OCI-LY1 (cell line): ENCODE results near the gene DPP7.

Experiments used
- H2AFZ ChIP-seq: fragments of 200-600 bp; sonication (generic), shearing (Covaris generic); 2 replicates; pipeline ENCODE4 v1.6.0; 2014; ENCODE audit warnings: antibody characterized with exemption, mild to moderate bottlenecking, low read length
- H3F3A ChIP-seq: fragments of 200-600 bp; sonication (generic), shearing (Covaris generic); 2 replicates; pipeline ENCODE4 v1.6.0; 2014; ENCODE audit warnings: mild to moderate bottlenecking, antibody characterized with exemption, low read length, moderate library complexity; ENCODE audit not compliant: insufficient read depth
- H3K27ac ChIP-seq: fragments of 200-600 bp; sonication (generic); 2 replicates; pipeline ENCODE4 v1.5.1; 2014; ENCODE audit warnings: low read length, mixed run types, mild to moderate bottlenecking, low read depth; ENCODE audit not compliant: poor library complexity, severe bottlenecking
- H3K27me3 ChIP-seq: fragments of 200-600 bp; sonication (generic); 2 replicates; pipeline ENCODE4 v1.6.0; 2014; ENCODE audit warnings: antibody characterized with exemption, mild to moderate bottlenecking, low read length, moderate library complexity; ENCODE audit not compliant: insufficient read depth
- H3K36me3 ChIP-seq: fragments of 200-600 bp; sonication (generic); 2 replicates; pipeline ENCODE4 v1.6.1; 2014; ENCODE audit warnings: mild to moderate bottlenecking, antibody characterized with exemption, low read length, moderate library complexity, mixed read lengths; ENCODE audit not compliant: insufficient read depth
- H3K4me1 ChIP-seq: fragments of 200-600 bp; sonication (generic); 2 replicates; pipeline ENCODE4 v1.5.1; 2014; ENCODE audit warnings: mild to moderate bottlenecking, low read length, moderate library complexity; ENCODE audit not compliant: insufficient read depth, severe bottlenecking
- H3K4me2 ChIP-seq: fragments of 200-600 bp; sonication (generic), shearing (Covaris generic); 2 replicates; pipeline ENCODE4 v1.6.1; 2014; ENCODE audit warnings: low read length
- H3K4me3 ChIP-seq: fragments of 200-600 bp; sonication (generic); 2 replicates; pipeline ENCODE4 v1.5.1; 2014; ENCODE audit warnings: low read length, low read depth, mild to moderate bottlenecking, mixed read lengths; ENCODE audit not compliant: poor library complexity, severe bottlenecking
- H3K79me2 ChIP-seq: fragments of 200-600 bp; shearing (Covaris generic); 2 replicates; pipeline ENCODE4 v1.6.1; 2016; ENCODE audit warnings: mixed run types, low read length, mixed read lengths; ENCODE audit not compliant: insufficient read depth
- H3K9ac ChIP-seq: fragments of 200-600 bp; sonication (generic), shearing (Covaris generic); 2 replicates; pipeline ENCODE4 v1.6.1; 2014; ENCODE audit warnings: mild to moderate bottlenecking, low read length, mixed read lengths
- H3K9me2 ChIP-seq: fragments of 200-600 bp; sonication (generic), shearing (Covaris generic); 2 replicates; pipeline ENCODE4 v1.6.1; 2014; ENCODE audit warnings: low read depth, mild to moderate bottlenecking, low read length, mixed read lengths
- H3K9me3 ChIP-seq: fragments of 200-600 bp; shearing (Covaris generic); 2 replicates; pipeline ENCODE4 v1.6.1; 2014; ENCODE audit warnings: low read length, mixed read lengths
- H4K20me1 ChIP-seq: fragments of 200-600 bp; sonication (generic), shearing (Covaris generic); 2 replicates; pipeline ENCODE4 v1.6.0; 2016; ENCODE audit warnings: mild to moderate bottlenecking, low read length; ENCODE audit not compliant: insufficient read depth
- CTCF ChIP-seq: fragments of 200-600 bp; sonication (generic), shearing (Covaris generic); IDR thresholded peaks from 2 replicates; pipeline ENCODE4 v1.5.1; 2017; ENCODE audit warnings: mild to moderate bottlenecking, antibody characterized with exemption, low read length, moderate library complexity, mixed read lengths
- EZH2 ChIP-seq: fragments of 200-600 bp; sonication (generic), shearing (Covaris generic); IDR thresholded peaks from 2 replicates; pipeline ENCODE4 v1.8.0; 2017; ENCODE audit warnings: borderline replicate concordance, mixed run types, mild to moderate bottlenecking, antibody characterized with exemption, low read length, moderate library complexity, mixed read lengths

DPP7 gene

GRCh38 chr9:137080260-137081122, 34.0 kb downstream of the DPP7 start:
- H3K27me3 ChIP-seq = no peaks in the 10 kb centered on the region; the same call in 1 of the 2 replicates
- TF ChIP-seq EZH2 (no peak), CTCF (no peak)
- no peak overlapping the region for H3K27ac ChIP-seq
- no peak overlapping the region for H3K4me3 ChIP-seq
- H2AFZ ChIP-seq = no peak overlapping the region
- peaks cover 19% of the 10 kb centered on the region for H3K4me1 ChIP-seq
- no peaks in the 10 kb centered on the region for H3K9me3 ChIP-seq
- no peaks in the 10 kb centered on the region for H3K9me2 ChIP-seq
- no peak overlapping the region for H3K4me2 ChIP-seq
- no peaks in the 10 kb centered on the region for H3F3A ChIP-seq
- no peaks in the 10 kb centered on the region for H3K79me2 ChIP-seq
- no peaks in the 10 kb centered on the region for H4K20me1 ChIP-seq
- H3K9ac ChIP-seq = no peak overlapping the region
- peaks cover 33% of the 10 kb centered on the region for H3K36me3 ChIP-seq

DNA sequence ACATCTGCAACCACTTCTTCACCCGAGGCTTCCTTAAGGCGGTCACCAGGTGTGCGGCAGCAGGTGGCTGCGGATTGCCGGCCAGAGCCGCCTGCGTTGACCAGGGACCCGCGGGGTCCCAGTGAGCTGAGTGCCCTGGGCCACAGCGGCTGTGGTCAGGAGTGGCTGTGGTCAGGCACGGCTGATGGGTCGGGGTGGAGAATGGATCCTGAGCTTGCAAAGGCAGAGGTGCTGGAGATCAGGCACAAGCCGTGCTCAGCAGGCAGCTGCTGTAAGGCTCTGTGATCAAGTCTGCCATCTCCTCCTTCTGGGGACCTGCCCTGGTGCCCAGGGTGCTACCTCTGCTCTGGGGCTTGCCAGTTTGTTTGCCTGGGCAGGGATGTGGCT, 35.1 kb downstream of the DPP7 start:
- Histone ChIP-seq H3K36me3 (peaks cover 33% of the 10 kb centered on the region), H3F3A (no peaks in the 10 kb centered on the region), H4K20me1 (no peaks in the 10 kb centered on the region), H3K4me2 (no peak overlapping the region), H2AFZ (no peak overlapping the region), H3K9me2 (no peaks in the 10 kb centered on the region), H3K9me3 (no peaks in the 10 kb centered on the region), H3K27me3 (no peaks in the 10 kb centered on the region; the same call in 1 of the 2 replicates), H3K9ac (no peak overlapping the region), H3K4me3 (no peak overlapping the region), H3K79me2 (no peaks in the 10 kb centered on the region), H3K27ac (no peak overlapping the region), H3K4me1 (peaks cover 25% of the 10 kb centered on the region)
- no peak for TF ChIP-seq EZH2
- TF ChIP-seq CTCF = no peak

DNA sequence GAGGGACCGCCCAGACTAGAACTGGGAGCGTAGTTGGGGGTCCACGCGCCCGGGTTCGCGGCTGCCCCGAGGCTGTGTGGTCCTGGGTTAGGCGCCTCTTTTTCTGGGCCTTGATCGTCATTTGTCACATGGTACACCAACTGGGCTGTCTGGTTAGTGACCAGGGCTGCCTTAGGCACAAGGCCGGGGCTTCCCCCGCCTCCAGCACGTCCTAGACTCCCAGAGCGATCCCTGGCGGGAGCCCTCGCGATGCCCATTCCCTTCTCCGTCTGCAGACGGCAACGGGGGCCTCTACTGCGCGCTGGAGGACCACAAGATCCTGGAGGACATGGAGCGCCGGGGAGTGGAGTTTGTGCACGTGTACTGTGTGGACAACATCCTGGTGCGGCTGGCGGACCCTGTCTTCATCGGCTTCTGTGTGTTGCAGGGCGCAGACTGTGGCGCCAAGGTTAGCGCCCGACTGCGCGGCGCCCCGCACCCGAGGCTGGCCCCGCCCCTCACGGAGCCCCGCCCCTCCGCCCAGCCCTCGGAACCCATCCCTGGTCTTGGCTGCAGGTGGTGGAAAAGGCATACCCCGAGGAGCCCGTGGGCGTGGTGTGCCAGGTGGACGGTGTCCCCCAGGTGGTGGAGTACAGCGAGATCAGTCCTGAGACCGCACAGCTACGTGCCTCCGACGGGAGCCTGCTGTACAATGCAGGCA, 35.7 kb downstream of the DPP7 start:
- no peak for TF ChIP-seq EZH2
- peaks cover 25% of the 10 kb centered on the region for H3K4me1 ChIP-seq
- H3F3A ChIP-seq = no peaks in the 10 kb centered on the region
- H3K9me3 ChIP-seq = no peaks in the 10 kb centered on the region
- H3K79me2 ChIP-seq = no peaks in the 10 kb centered on the region
- H4K20me1 ChIP-seq = no peaks in the 10 kb centered on the region
- H2AFZ ChIP-seq = no peak overlapping the region
- no peak overlapping the region; the same call in 1 of the 2 replicates for H3K9ac ChIP-seq
- peaks cover 33% of the 10 kb centered on the region for H3K36me3 ChIP-seq
- H3K27ac ChIP-seq = no peak overlapping the region
- H3K4me3 ChIP-seq = peak overlapping the region; percentile 63
- H3K9me2 ChIP-seq = no peaks in the 10 kb centered on the region
- H3K27me3 ChIP-seq = no peaks in the 10 kb centered on the region; the same call in 1 of the 2 replicates
- H3K4me2 ChIP-seq = peak overlapping the region; percentile 62
